H9 (cell line): ENCODE data around the gene PLXNB1. TPM values are rescaled to one million over a fixed set of nuclear protein-coding genes. Genes with fewer than 3 reads are reported as not detected.

Experiments used
- DNase-seq: peaks from one replicate; pipeline ENCODE4 v3.0.0-alpha.2; 2017
- H2AFZ ChIP-seq: one replicate; pipeline ENCODE4 v1.6.1; 2013; ENCODE audit warnings: mild to moderate bottlenecking, low read length, control low read depth, moderate library complexity
- H2AK5ac ChIP-seq: 2 replicates; pipeline ENCODE4 v1.6.1; 2013; ENCODE audit warnings: low read length, control low read depth, mixed read lengths; ENCODE audit not compliant: insufficient read length
- H2BK120ac ChIP-seq: one replicate; pipeline ENCODE4 v1.6.1; 2013; ENCODE audit warnings: low read depth, mild to moderate bottlenecking, low read length, control low read depth, inconsistent platforms; ENCODE audit not compliant: poor library complexity, severe bottlenecking
- H2BK12ac ChIP-seq: 2 replicates; pipeline ENCODE4 v1.6.1; 2013; ENCODE audit warnings: low read length, control low read depth, mixed read lengths, low read depth; ENCODE audit not compliant: insufficient read length
- H2BK15ac ChIP-seq: 2 replicates; pipeline ENCODE4 v1.6.1; 2013; ENCODE audit warnings: low read depth, low read length, control low read depth
- H2BK20ac ChIP-seq: one replicate; pipeline ENCODE4 v1.6.1; 2013; ENCODE audit warnings: low read depth, mild to moderate bottlenecking, low read length, control low read depth, inconsistent platforms; ENCODE audit not compliant: poor library complexity, severe bottlenecking
- H2BK5ac ChIP-seq: 2 replicates; pipeline ENCODE4 v1.6.1; 2013; ENCODE audit warnings: low read length, control low read depth, mixed read lengths; ENCODE audit not compliant: insufficient read length
- H3K14ac ChIP-seq: 2 replicates; pipeline ENCODE4 v1.6.1; 2013; ENCODE audit warnings: low read length, control low read depth; ENCODE audit not compliant: insufficient read depth
- H3K18ac ChIP-seq: 2 replicates; pipeline ENCODE4 v1.6.1; 2013; ENCODE audit warnings: low read depth, mild to moderate bottlenecking, mixed read lengths, low read length, control low read depth; ENCODE audit not compliant: insufficient read length
- H3K23ac ChIP-seq: 2 replicates; pipeline ENCODE4 v1.6.1; 2013; ENCODE audit warnings: low read length, control low read depth, mixed read lengths, low read depth; ENCODE audit not compliant: insufficient read length
- H3K23me2 ChIP-seq: 2 replicates; pipeline ENCODE4 v1.6.1; 2013; ENCODE audit warnings: low read depth, mild to moderate bottlenecking, mixed read lengths, low read length, control low read depth; ENCODE audit not compliant: insufficient read length, poor library complexity, severe bottlenecking
- H3K27ac ChIP-seq: 2 replicates; pipeline ENCODE4 v1.5.1; 2013; ENCODE audit warnings: low read length, control low read depth, mixed read lengths, low read depth; ENCODE audit not compliant: insufficient read length
- H3K27me3 ChIP-seq: 2 replicates; pipeline ENCODE4 v1.6.1; 2013; ENCODE audit warnings: low read length, control low read depth, inconsistent platforms; ENCODE audit not compliant: insufficient read depth
- H3K4ac ChIP-seq: 2 replicates; pipeline ENCODE4 v1.6.1; 2013; ENCODE audit warnings: low read depth, mild to moderate bottlenecking, control low read depth, inconsistent platforms, low read length, moderate library complexity
- H3K4me1 ChIP-seq: 2 replicates; pipeline ENCODE4 v1.6.1; 2013; ENCODE audit warnings: low read length, control low read depth, inconsistent platforms; ENCODE audit not compliant: insufficient read depth
- H3K4me2 ChIP-seq: 2 replicates; pipeline ENCODE4 v1.6.1; 2013; ENCODE audit warnings: low read length, control low read depth, mixed read lengths; ENCODE audit not compliant: insufficient read length, insufficient read depth
- H3K56ac ChIP-seq: 2 replicates; pipeline ENCODE4 v1.6.1; 2013; ENCODE audit warnings: low read depth, mild to moderate bottlenecking, mixed read lengths, low read length, control low read depth; ENCODE audit not compliant: insufficient read length
- H3K79me1 ChIP-seq: 2 replicates; pipeline ENCODE4 v1.6.1; 2013; ENCODE audit warnings: low read depth, mild to moderate bottlenecking, moderate library complexity, low read length, control low read depth, inconsistent platforms; ENCODE audit not compliant: insufficient read depth, poor library complexity, severe bottlenecking
- H3K79me2 ChIP-seq: 2 replicates; pipeline ENCODE4 v1.6.1; 2013; ENCODE audit warnings: low read length, control low read depth, inconsistent platforms; ENCODE audit not compliant: insufficient read depth
- H3K9ac ChIP-seq: 2 replicates; pipeline ENCODE4 v1.6.1; 2013; ENCODE audit warnings: low read length, control low read depth, mixed read lengths; ENCODE audit not compliant: insufficient read length; ENCODE audit errors: extremely low read depth
- H3K9me3 ChIP-seq: one replicate; pipeline ENCODE4 v1.6.1; 2013; ENCODE audit warnings: low read depth, low read length, inconsistent platforms; ENCODE audit not compliant: control insufficient read depth
- H3T11ph ChIP-seq: one replicate; pipeline ENCODE4 v1.6.1; 2013; ENCODE audit warnings: mild to moderate bottlenecking, low read length, control low read depth, inconsistent platforms
- H4K20me1 ChIP-seq: one replicate; pipeline ENCODE4 v1.6.1; 2013; ENCODE audit not compliant: control insufficient read depth, insufficient read length, insufficient read depth
- H4K5ac ChIP-seq: 2 replicates; pipeline ENCODE4 v1.6.1; 2013; ENCODE audit warnings: low read depth, mild to moderate bottlenecking, mixed read lengths, low read length, control low read depth; ENCODE audit not compliant: insufficient read length
- H4K8ac ChIP-seq: replicated peaks from 2 replicates; pipeline ENCODE4 v1.6.1; 2013; ENCODE audit warnings: low read length, control low read depth, mixed read lengths, low read depth; ENCODE audit not compliant: insufficient read length
- H4K91ac ChIP-seq: 2 replicates; pipeline ENCODE4 v1.6.1; 2013; ENCODE audit warnings: low read depth, mild to moderate bottlenecking, moderate library complexity, mixed read lengths, low read length, control low read depth; ENCODE audit not compliant: insufficient read length
- H3K27ac Mint-ChIP-seq, 3 experiments: 2 replicates in 2 of 3; 3 replicates in 1 of 3; pipeline ENCODE4 v1.8.0; 2020 to 2021; ENCODE audit warnings: mixed read lengths in 3 of 3, mild to moderate bottlenecking in 1 of 3, moderate library complexity in 1 of 3
- H3K27me3 Mint-ChIP-seq: 2 replicates; pipeline ENCODE4 v1.8.0; 2021; ENCODE audit warnings: low read depth, mild to moderate bottlenecking, moderate library complexity, mixed read lengths
- H3K36me3 Mint-ChIP-seq, 3 experiments: 2 replicates in 2 of 3; 3 replicates in 1 of 3; pipeline ENCODE4 v1.8.0; 2020 to 2021; ENCODE audit warnings: low read depth in 3 of 3, mixed read lengths in 3 of 3; ENCODE audit not compliant: insufficient read depth in 1 of 3
- H3K4me1 Mint-ChIP-seq, 2 experiments: 2 replicates each; pipeline ENCODE4 v1.8.0; 2020; ENCODE audit warnings: mixed read lengths in 2 of 2
- H3K4me3 Mint-ChIP-seq, 2 experiments: 2 replicates in 1 of 2; 3 replicates in 1 of 2; pipeline ENCODE4 v1.8.0; 2020 to 2021; ENCODE audit warnings: mild to moderate bottlenecking in 2 of 2, mixed read lengths in 2 of 2, moderate library complexity in 1 of 2
- H3K9me3 Mint-ChIP-seq, 2 experiments: 2 replicates in 1 of 2; 3 replicates in 1 of 2; pipeline ENCODE4 v1.8.0; 2020; ENCODE audit warnings: mild to moderate bottlenecking in 2 of 2, mixed read lengths in 2 of 2, moderate library complexity in 1 of 2
- WGBS: extraction: QIAGEN DNeasy Blood & Tissue Kit; methylation state at CpG from one replicate; pipeline ENCODE4 v1.1.7; 2013; ENCODE audit warnings: missing lambda C conversion rate, low lambda C conversion rate, mixed read lengths; ENCODE audit not compliant: insufficient read length; ENCODE audit errors: extremely low coverage; 5-methylcytosine and 5-hydroxymethylcytosine counted together
- total RNA-seq: library from RNA; stranded (reverse); gene quantifications from 2 replicates; pipeline ENCODE4 v1.2.1, GENCODE V29; 2021
- TF ChIP-seq, protein P1 (sequence below): fragments of 200-600 bp; sonication (generic); conservative IDR thresholded peaks from 3 replicates; pipeline ENCODE4 v1.8.0; 2021; ENCODE audit warnings: antibody characterized with exemption, mild to moderate bottlenecking

The PLXNB1 gene
- total RNA-seq, 1 experiment from 2014 or later = 184 TPM

DNA sequence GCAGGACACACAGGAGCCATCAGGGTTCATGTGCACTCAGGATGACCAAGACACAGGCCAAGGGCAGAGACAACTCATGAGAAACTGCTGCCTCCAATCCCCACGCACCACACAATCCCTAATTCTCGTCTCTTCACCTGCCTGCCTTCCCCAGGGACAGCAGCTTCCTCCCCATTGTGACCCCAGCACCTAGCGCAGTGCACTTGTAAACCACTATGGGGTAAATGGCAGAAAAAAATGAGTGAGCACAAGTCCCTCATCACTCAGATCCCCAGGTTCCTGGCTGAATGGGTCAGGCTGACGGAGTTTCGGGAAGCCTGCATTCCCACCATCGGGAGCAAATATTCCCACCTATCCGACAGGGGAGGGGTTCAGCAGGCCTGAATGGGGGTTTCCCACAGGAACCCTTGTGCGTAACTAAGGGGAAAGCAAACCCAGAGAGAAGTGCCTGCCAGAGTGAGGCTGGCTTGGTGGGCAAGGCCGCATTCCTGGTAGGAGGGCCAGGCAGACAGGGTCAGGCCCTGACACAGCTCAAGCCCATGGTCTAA, 18.8 kb downstream of the PLXNB1 start:
- Histone ChIP-seq H2BK120ac (no peak overlapping the region), H3K56ac (no peak overlapping the region), H3K9me3 (no peaks in the 10 kb centered on the region), H2BK12ac (no peak overlapping the region), H3K27me3 (no peaks in the 10 kb centered on the region), H3K4ac (no peak overlapping the region), H4K91ac (no peak overlapping the region), H3K4me1 (no peaks in the 10 kb centered on the region), H2BK5ac (no peak overlapping the region), H3K23me2 (no peaks in the 10 kb centered on the region), H3K14ac (no peak overlapping the region), H2AFZ (no peak overlapping the region), H4K8ac (no peak overlapping the region), H2BK15ac (no peak overlapping the region), H3K18ac (no peak overlapping the region), H3T11ph (no peak overlapping the region), H2BK20ac (no peak overlapping the region), H3K79me1 (no peaks in the 10 kb centered on the region), H3K27ac (no peak overlapping the region), H3K23ac (no peak overlapping the region), H4K5ac (no peak overlapping the region), H3K9ac (no peak overlapping the region), H3K79me2 (no peaks in the 10 kb centered on the region), H4K20me1 (no peaks in the 10 kb centered on the region), H2AK5ac (no peak overlapping the region), H3K4me2 (no peak overlapping the region)
- no peaks in the 10 kb centered on the region for H3K4me1 Mint-ChIP-seq
- H3K36me3 Mint-ChIP-seq = peaks cover 60 to 98% (median 98%) of the 10 kb centered on the region in 3 experiments
- TF ChIP-seq, protein P1, sequence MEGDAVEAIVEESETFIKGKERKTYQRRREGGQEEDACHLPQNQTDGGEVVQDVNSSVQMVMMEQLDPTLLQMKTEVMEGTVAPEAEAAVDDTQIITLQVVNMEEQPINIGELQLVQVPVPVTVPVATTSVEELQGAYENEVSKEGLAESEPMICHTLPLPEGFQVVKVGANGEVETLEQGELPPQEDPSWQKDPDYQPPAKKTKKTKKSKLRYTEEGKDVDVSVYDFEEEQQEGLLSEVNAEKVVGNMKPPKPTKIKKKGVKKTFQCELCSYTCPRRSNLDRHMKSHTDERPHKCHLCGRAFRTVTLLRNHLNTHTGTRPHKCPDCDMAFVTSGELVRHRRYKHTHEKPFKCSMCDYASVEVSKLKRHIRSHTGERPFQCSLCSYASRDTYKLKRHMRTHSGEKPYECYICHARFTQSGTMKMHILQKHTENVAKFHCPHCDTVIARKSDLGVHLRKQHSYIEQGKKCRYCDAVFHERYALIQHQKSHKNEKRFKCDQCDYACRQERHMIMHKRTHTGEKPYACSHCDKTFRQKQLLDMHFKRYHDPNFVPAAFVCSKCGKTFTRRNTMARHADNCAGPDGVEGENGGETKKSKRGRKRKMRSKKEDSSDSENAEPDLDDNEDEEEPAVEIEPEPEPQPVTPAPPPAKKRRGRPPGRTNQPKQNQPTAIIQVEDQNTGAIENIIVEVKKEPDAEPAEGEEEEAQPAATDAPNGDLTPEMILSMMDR = no peak
- no peak overlapping the region for H3K4me3 Mint-ChIP-seq
- WGBS = no CpG with 5 or more reads among the region's 9 CpGs
- no peaks in the 10 kb centered on the region; the same call in 1 of the 2 replicates for H3K27me3 Mint-ChIP-seq
- no peak for DNase-seq
- H3K9me3 Mint-ChIP-seq = no peaks in the 10 kb centered on the region
- no peak overlapping the region; a peak in 1 of 7 replicates for H3K27ac Mint-ChIP-seq
